ENCODE results near the gene EPB41L4A. TPM values are rescaled to one million over a fixed set of nuclear protein-coding genes. Genes with fewer than 3 reads are reported as not detected.

Gene EPB41L4A
- total RNA-seq, 1 experiment from 2014 or later = 5.2 TPM

GRCh38 chr5:112403069-112403468 lies 16.0 kb downstream of the EPB41L4A start:
- POLR2A ChIA-PET = no interaction called here
- H3K36me3 Mint-ChIP-seq = no peaks in the 10 kb centered on the region
- no peak overlapping the region for H3K27ac Mint-ChIP-seq
- no peaks in the 10 kb centered on the region for H3K9me3 Mint-ChIP-seq
- DNase-seq (ENCODE audit: low spot score) = no peak
- CTCF ChIA-PET = interaction anchor here (0.6 to 1.6 kb wide), 3 partner anchors 18 to 90 kb away, joined by 4 to 6 read pairs (median 5); no protein-coding TSS in a partner anchor
- TF ChIP-seq, protein P1, sequence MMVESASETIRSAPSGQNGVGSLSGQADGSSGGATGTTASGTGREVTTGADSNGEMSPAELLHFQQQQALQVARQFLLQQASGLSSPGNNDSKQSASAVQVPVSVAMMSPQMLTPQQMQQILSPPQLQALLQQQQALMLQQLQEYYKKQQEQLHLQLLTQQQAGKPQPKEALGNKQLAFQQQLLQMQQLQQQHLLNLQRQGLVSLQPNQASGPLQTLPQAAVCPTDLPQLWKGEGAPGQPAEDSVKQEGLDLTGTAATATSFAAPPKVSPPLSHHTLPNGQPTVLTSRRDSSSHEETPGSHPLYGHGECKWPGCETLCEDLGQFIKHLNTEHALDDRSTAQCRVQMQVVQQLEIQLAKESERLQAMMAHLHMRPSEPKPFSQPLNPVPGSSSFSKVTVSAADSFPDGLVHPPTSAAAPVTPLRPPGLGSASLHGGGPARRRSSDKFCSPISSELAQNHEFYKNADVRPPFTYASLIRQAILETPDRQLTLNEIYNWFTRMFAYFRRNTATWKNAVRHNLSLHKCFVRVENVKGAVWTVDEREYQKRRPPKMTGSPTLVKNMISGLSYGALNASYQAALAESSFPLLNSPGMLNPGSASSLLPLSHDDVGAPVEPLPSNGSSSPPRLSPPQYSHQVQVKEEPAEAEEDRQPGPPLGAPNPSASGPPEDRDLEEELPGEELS (CRISPR knock-in tag; IDR thresholded peaks at IDR 0.05) = no peak
- TF ChIP-seq ATF1 (CRISPR knock-in tag; IDR thresholded peaks at IDR 0.05) (no peak), ZNF219 (CRISPR knock-in tag; IDR thresholded peaks at IDR 0.05; ENCODE audit: borderline replicate concordance) (no peak), GABPB1 (CRISPR knock-in tag; IDR thresholded peaks at IDR 0.05) (no peak), ZNF416 (CRISPR knock-in tag; IDR thresholded peaks at IDR 0.05) (no peak), ZNF671 (CRISPR knock-in tag; IDR thresholded peaks at IDR 0.05) (no peak), TEAD4 (CRISPR knock-in tag; IDR thresholded peaks at IDR 0.05) (no peak)
- TF ChIP-seq, protein P2, sequence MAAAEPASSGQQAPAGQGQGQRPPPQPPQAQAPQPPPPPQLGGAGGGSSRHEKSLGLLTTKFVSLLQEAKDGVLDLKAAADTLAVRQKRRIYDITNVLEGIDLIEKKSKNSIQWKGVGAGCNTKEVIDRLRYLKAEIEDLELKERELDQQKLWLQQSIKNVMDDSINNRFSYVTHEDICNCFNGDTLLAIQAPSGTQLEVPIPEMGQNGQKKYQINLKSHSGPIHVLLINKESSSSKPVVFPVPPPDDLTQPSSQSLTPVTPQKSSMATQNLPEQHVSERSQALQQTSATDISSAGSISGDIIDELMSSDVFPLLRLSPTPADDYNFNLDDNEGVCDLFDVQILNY (CRISPR knock-in tag; IDR thresholded peaks at IDR 0.05) = no peak
- TF ChIP-seq, protein P3, sequence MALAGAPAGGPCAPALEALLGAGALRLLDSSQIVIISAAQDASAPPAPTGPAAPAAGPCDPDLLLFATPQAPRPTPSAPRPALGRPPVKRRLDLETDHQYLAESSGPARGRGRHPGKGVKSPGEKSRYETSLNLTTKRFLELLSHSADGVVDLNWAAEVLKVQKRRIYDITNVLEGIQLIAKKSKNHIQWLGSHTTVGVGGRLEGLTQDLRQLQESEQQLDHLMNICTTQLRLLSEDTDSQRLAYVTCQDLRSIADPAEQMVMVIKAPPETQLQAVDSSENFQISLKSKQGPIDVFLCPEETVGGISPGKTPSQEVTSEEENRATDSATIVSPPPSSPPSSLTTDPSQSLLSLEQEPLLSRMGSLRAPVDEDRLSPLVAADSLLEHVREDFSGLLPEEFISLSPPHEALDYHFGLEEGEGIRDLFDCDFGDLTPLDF (CRISPR knock-in tag; IDR thresholded peaks at IDR 0.05) = no peak
- TF ChIP-seq, protein P4, sequence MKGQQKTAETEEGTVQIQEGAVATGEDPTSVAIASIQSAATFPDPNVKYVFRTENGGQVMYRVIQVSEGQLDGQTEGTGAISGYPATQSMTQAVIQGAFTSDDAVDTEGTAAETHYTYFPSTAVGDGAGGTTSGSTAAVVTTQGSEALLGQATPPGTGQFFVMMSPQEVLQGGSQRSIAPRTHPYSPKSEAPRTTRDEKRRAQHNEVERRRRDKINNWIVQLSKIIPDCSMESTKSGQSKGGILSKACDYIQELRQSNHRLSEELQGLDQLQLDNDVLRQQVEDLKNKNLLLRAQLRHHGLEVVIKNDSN (CRISPR knock-in tag; IDR thresholded peaks at IDR 0.05) = no peak
- H3K4me1 Mint-ChIP-seq = peaks cover 24% of the 10 kb centered on the region
- no peaks in the 10 kb centered on the region for H3K27me3 Mint-ChIP-seq (ENCODE audit: low read depth)
- no peak overlapping the region for H3K4me3 Mint-ChIP-seq
- no peak for ATAC-seq

DNA sequence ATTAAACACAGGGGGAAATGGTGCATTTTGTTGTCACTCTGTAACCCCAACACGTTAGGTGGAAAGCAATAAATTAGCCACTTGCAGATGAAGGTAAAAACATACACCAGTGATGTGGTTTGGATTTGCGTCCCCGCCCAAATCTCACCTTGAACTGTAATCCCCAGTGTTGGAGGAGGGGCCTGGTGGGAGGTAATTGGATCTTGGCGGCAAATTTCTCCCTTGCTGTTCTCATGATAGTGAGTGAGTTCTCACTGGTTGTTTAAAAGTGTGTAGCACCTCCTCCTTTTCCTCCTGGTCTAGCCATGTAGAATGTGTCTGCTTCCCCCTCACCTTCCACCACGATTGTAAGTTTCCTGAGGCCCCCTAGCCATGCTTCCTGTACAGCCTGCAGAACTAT lies 17.2 kb downstream of the EPB41L4A start:
- ATAC-seq (peak; percentile 44), DNase-seq (ENCODE audit: low spot score) (no peak)
- Mint-ChIP-seq H3K27ac (no peak overlapping the region), H3K36me3 (no peaks in the 10 kb centered on the region), H3K4me1 (peaks cover 15% of the 10 kb centered on the region), H3K4me3 (no peak overlapping the region), H3K9me3 (no peaks in the 10 kb centered on the region), H3K27me3 (ENCODE audit: low read depth) (no peaks in the 10 kb centered on the region)
- ChIA-PET CTCF (no interaction called here), POLR2A (no interaction called here)
- TF ChIP-seq, protein P2 (CRISPR knock-in tag; IDR thresholded peaks at IDR 0.05) = no peak
- TF ChIP-seq, protein P5, sequence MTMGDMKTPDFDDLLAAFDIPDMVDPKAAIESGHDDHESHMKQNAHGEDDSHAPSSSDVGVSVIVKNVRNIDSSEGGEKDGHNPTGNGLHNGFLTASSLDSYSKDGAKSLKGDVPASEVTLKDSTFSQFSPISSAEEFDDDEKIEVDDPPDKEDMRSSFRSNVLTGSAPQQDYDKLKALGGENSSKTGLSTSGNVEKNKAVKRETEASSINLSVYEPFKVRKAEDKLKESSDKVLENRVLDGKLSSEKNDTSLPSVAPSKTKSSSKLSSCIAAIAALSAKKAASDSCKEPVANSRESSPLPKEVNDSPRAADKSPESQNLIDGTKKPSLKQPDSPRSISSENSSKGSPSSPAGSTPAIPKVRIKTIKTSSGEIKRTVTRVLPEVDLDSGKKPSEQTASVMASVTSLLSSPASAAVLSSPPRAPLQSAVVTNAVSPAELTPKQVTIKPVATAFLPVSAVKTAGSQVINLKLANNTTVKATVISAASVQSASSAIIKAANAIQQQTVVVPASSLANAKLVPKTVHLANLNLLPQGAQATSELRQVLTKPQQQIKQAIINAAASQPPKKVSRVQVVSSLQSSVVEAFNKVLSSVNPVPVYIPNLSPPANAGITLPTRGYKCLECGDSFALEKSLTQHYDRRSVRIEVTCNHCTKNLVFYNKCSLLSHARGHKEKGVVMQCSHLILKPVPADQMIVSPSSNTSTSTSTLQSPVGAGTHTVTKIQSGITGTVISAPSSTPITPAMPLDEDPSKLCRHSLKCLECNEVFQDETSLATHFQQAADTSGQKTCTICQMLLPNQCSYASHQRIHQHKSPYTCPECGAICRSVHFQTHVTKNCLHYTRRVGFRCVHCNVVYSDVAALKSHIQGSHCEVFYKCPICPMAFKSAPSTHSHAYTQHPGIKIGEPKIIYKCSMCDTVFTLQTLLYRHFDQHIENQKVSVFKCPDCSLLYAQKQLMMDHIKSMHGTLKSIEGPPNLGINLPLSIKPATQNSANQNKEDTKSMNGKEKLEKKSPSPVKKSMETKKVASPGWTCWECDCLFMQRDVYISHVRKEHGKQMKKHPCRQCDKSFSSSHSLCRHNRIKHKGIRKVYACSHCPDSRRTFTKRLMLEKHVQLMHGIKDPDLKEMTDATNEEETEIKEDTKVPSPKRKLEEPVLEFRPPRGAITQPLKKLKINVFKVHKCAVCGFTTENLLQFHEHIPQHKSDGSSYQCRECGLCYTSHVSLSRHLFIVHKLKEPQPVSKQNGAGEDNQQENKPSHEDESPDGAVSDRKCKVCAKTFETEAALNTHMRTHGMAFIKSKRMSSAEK (CRISPR knock-in tag; IDR thresholded peaks at IDR 0.05; ENCODE audit: borderline replicate concordance) = no peak
- TF ChIP-seq ZMAT4 (CRISPR knock-in tag; IDR thresholded peaks at IDR 0.05) (no peak), FOXJ3 (CRISPR knock-in tag; IDR thresholded peaks at IDR 0.05; ENCODE audit: borderline replicate concordance) (no peak), NR2C2 (CRISPR knock-in tag; IDR thresholded peaks at IDR 0.05) (no peak), TCF7 (CRISPR knock-in tag; IDR thresholded peaks at IDR 0.05; ENCODE audit: low read depth) (no peak), ZNF396 (CRISPR knock-in tag; IDR thresholded peaks at IDR 0.05; ENCODE audit: borderline replicate concordance) (no peak), RORB (CRISPR knock-in tag; IDR thresholded peaks at IDR 0.05) (no peak), CREB1 (CRISPR knock-in tag; IDR thresholded peaks at IDR 0.05) (no peak)
- TF ChIP-seq, protein P6, sequence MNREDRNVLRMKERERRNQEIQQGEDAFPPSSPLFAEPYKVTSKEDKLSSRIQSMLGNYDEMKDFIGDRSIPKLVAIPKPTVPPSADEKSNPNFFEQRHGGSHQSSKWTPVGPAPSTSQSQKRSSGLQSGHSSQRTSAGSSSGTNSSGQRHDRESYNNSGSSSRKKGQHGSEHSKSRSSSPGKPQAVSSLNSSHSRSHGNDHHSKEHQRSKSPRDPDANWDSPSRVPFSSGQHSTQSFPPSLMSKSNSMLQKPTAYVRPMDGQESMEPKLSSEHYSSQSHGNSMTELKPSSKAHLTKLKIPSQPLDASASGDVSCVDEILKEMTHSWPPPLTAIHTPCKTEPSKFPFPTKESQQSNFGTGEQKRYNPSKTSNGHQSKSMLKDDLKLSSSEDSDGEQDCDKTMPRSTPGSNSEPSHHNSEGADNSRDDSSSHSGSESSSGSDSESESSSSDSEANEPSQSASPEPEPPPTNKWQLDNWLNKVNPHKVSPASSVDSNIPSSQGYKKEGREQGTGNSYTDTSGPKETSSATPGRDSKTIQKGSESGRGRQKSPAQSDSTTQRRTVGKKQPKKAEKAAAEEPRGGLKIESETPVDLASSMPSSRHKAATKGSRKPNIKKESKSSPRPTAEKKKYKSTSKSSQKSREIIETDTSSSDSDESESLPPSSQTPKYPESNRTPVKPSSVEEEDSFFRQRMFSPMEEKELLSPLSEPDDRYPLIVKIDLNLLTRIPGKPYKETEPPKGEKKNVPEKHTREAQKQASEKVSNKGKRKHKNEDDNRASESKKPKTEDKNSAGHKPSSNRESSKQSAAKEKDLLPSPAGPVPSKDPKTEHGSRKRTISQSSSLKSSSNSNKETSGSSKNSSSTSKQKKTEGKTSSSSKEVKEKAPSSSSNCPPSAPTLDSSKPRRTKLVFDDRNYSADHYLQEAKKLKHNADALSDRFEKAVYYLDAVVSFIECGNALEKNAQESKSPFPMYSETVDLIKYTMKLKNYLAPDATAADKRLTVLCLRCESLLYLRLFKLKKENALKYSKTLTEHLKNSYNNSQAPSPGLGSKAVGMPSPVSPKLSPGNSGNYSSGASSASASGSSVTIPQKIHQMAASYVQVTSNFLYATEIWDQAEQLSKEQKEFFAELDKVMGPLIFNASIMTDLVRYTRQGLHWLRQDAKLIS (CRISPR knock-in tag; IDR thresholded peaks at IDR 0.05; ENCODE audit: borderline replicate concordance) = no peak
- TF ChIP-seq, protein P7, sequence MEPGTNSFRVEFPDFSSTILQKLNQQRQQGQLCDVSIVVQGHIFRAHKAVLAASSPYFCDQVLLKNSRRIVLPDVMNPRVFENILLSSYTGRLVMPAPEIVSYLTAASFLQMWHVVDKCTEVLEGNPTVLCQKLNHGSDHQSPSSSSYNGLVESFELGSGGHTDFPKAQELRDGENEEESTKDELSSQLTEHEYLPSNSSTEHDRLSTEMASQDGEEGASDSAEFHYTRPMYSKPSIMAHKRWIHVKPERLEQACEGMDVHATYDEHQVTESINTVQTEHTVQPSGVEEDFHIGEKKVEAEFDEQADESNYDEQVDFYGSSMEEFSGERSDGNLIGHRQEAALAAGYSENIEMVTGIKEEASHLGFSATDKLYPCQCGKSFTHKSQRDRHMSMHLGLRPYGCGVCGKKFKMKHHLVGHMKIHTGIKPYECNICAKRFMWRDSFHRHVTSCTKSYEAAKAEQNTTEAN (CRISPR knock-in tag; IDR thresholded peaks at IDR 0.05) = no peak
